OCI-LY3 (cell line): Measurements from ENCODE around the gene LIME1.

ENCODE experiments used
- H2AFZ ChIP-seq: fragments of 200-600, 300-600 bp; shearing (Covaris generic); 2 replicates; pipeline ENCODE4 v1.6.0; 2014; ENCODE audit warnings: antibody characterized with exemption, low read depth, low read length
- H3K27ac ChIP-seq: fragments of 200-600, 300-600 bp; sonication (generic); 2 replicates; pipeline ENCODE4 v1.5.1; 2014; ENCODE audit warnings: mild to moderate bottlenecking, low read length, moderate library complexity, mixed read lengths
- H3K27me3 ChIP-seq: fragments of 200-600, 300-600 bp; sonication (generic); 2 replicates; pipeline ENCODE4 v1.6.1; 2014; ENCODE audit warnings: low read depth, low read length, mixed read lengths
- H3K36me3 ChIP-seq: fragments of 200-600, 300-600 bp; sonication (generic); replicated peaks from 2 replicates; pipeline ENCODE3; 2014; ENCODE audit warnings: low read depth, low read length, mixed read lengths
- H3K4me1 ChIP-seq: fragments of 300-600, 200-600 bp; sonication (generic); 2 replicates; pipeline ENCODE4 v1.6.1; 2014; ENCODE audit warnings: low read length, mixed read lengths
- H3K4me2 ChIP-seq: fragments of 200-600, 300-600 bp; sonication (generic); 2 replicates; pipeline ENCODE4 v1.6.1; 2014; ENCODE audit warnings: low read length, mixed read lengths
- H3K4me3 ChIP-seq: fragments of 300-600, 200-600 bp; sonication (generic); 2 replicates; pipeline ENCODE4 v1.5.1; 2014; ENCODE audit warnings: antibody characterized with exemption, mild to moderate bottlenecking, low read length, moderate library complexity
- H3K79me2 ChIP-seq: fragments of 300-600, 200-600 bp; shearing (Covaris generic); 2 replicates; pipeline ENCODE4 v1.6.1; 2014; ENCODE audit warnings: mild to moderate bottlenecking, low read length, mixed read lengths
- H3K9ac ChIP-seq: fragments of 300-600, 200-600 bp; shearing (Covaris generic); 2 replicates; pipeline ENCODE4 v1.6.0; 2014; ENCODE audit warnings: mild to moderate bottlenecking, low read length, moderate library complexity
- H3K9me3 ChIP-seq: fragments of 200-600, 300-600 bp; shearing (Covaris generic); 2 replicates; pipeline ENCODE4 v1.6.1; 2014; ENCODE audit warnings: low read length, mixed read lengths; ENCODE audit not compliant: insufficient read depth
- H4K20me1 ChIP-seq: fragments of 200-600, 300-600 bp; sonication (generic); 2 replicates; pipeline ENCODE4 v1.6.1; 2016; ENCODE audit warnings: low read length, mixed read lengths; ENCODE audit not compliant: insufficient read depth
- EZH2phosphoT487 ChIP-seq: fragments of 200-600 bp; shearing (Covaris generic); IDR thresholded peaks from 2 replicates; pipeline ENCODE4 v1.6.1; 2018; ENCODE audit warnings: antibody characterized with exemption, mixed run types, low read depth
- TF ChIP-seq, protein P1 (sequence below): fragments of 200-600, 300-600 bp; sonication (generic); IDR thresholded peaks from 2 replicates; pipeline ENCODE4 v1.5.1; 2014; ENCODE audit warnings: antibody characterized with exemption, low read length, low read depth

The LIME1 gene

GRCh38 chr20:63759377-63759901 lies 23.0 kb downstream of the LIME1 start:
- H3K4me2 ChIP-seq, result no peak overlapping the region
- TF ChIP-seq EZH2phosphoT487, result no peak
- TF ChIP-seq, protein P1, sequence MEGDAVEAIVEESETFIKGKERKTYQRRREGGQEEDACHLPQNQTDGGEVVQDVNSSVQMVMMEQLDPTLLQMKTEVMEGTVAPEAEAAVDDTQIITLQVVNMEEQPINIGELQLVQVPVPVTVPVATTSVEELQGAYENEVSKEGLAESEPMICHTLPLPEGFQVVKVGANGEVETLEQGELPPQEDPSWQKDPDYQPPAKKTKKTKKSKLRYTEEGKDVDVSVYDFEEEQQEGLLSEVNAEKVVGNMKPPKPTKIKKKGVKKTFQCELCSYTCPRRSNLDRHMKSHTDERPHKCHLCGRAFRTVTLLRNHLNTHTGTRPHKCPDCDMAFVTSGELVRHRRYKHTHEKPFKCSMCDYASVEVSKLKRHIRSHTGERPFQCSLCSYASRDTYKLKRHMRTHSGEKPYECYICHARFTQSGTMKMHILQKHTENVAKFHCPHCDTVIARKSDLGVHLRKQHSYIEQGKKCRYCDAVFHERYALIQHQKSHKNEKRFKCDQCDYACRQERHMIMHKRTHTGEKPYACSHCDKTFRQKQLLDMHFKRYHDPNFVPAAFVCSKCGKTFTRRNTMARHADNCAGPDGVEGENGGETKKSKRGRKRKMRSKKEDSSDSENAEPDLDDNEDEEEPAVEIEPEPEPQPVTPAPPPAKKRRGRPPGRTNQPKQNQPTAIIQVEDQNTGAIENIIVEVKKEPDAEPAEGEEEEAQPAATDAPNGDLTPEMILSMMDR, result no peak
- no peaks in the 10 kb centered on the region for H3K36me3 ChIP-seq
- H3K27me3 ChIP-seq, result 0 out of 2 replicates have a peak, but pooled peaks cover 3% of the 10 kb centered on the region
- no peaks in the 10 kb centered on the region for H4K20me1 ChIP-seq
- no peaks in the 10 kb centered on the region for H3K4me1 ChIP-seq
- no peaks in the 10 kb centered on the region for H3K79me2 ChIP-seq
- no peak overlapping the region for H3K27ac ChIP-seq
- no peaks in the 10 kb centered on the region for H3K9me3 ChIP-seq
- H3K4me3 ChIP-seq, result no peak overlapping the region
- no peak overlapping the region for H3K9ac ChIP-seq
- no peak overlapping the region for H2AFZ ChIP-seq

DNA sequence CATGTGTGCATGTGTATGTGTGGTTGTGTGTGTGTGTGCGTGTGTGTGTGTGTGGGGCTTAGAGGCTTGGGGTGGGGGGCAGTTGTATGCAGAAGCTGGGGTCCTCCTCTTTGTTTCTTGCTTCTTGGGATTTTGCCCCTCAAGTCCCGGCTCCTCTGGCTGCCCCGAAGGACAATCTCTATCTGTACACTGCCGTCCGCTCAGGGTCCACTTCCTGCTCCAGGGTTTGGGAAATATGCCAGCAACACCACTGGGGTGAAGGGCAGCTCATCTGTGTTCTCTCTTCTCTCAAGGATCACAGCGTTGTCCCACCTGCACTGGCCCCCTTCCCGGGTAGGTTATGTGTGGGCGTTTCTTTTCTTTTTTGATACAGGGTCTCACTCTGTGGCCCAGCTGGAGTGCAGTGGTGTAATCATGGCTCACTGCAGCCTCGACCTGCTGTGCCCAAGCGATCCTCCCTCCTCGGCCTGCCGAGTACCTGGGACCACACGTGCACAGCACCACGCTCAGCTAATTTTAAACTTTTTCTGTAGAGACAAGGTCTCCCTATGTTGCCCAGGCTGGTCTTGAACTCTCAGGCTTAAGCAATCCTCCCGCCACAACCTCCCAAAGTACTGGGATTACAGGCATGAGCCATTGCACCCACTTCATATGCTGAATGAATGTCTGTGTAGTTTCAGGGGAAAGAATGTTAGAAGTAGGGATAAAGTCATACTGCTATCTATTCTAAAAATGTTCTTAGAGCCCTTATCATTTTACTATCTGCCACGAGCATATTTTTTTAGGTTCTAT lies 28.8 kb downstream of the LIME1 start:
- Histone ChIP-seq H3K9ac (no peak overlapping the region), H3K27me3 (0 out of 2 replicates have a peak, but pooled peaks cover 3% of the 10 kb centered on the region), H4K20me1 (no peaks in the 10 kb centered on the region), H3K4me2 (no peak overlapping the region), H3K9me3 (no peaks in the 10 kb centered on the region), H3K36me3 (no peaks in the 10 kb centered on the region), H3K79me2 (no peaks in the 10 kb centered on the region), H3K4me1 (no peaks in the 10 kb centered on the region), H3K27ac (no peak overlapping the region), H3K4me3 (no peak overlapping the region), H2AFZ (no peak overlapping the region)
- TF ChIP-seq EZH2phosphoT487, result no peak
- TF ChIP-seq, protein P1, result no peak

GRCh38 chr20:63765902-63766301 lies 29.4 kb downstream of the LIME1 start:
- H3K27ac ChIP-seq, result no peak overlapping the region
- H3K4me3 ChIP-seq, result no peak overlapping the region
- H3K9me3 ChIP-seq, result no peaks in the 10 kb centered on the region
- H3K4me1 ChIP-seq, result no peaks in the 10 kb centered on the region
- H2AFZ ChIP-seq, result no peak overlapping the region
- no peak overlapping the region for H3K4me2 ChIP-seq
- H3K79me2 ChIP-seq, result no peaks in the 10 kb centered on the region
- H3K36me3 ChIP-seq, result no peaks in the 10 kb centered on the region
- H3K27me3 ChIP-seq, result 0 out of 2 replicates have a peak, but pooled peaks cover 3% of the 10 kb centered on the region
- H4K20me1 ChIP-seq, result no peaks in the 10 kb centered on the region
- H3K9ac ChIP-seq, result no peak overlapping the region
- TF ChIP-seq, protein P1, result no peak
- no peak for TF ChIP-seq EZH2phosphoT487

DNA sequence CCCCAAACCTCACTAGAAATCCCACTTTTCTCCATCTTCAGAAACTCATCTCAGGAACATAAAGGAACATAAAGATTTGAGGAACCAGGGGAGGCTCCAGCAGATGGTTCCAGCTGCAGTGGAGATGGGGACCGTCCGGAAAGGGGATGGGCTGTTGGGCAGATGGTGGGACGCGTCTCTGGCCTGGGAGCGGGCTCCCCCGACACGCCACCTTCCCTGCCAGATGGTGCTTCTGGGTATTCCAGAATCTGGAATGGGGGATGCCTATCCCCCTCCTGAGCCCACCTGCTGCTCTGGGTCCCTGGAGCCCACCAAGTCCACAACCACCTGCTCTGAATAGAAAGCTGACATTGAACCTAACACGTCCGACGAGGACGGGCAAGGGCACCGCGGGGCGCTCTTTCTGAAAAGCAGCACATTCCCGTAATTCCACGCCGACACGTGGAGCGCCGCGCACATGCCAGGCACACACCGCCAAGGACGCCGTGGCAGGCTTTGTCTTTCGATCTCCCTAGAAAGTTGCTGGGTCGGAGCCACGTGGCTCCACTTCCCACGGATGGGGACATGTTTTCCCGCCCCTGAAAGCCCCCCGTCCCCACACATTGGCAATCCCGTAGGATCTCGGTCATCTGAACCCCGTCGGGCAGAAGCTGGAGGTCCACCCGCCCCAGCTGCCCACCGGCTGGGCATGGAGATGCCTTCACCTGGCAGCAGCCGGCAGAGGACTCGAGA lies 30.4 kb downstream of the LIME1 start:
- Histone ChIP-seq H3K36me3 (no peaks in the 10 kb centered on the region), H3K27ac (no peak overlapping the region), H4K20me1 (no peaks in the 10 kb centered on the region), H3K9me3 (no peaks in the 10 kb centered on the region), H3K4me2 (no peak overlapping the region), H3K27me3 (0 out of 2 replicates have a peak, but pooled peaks cover 2% of the 10 kb centered on the region), H3K4me3 (no peak overlapping the region), H3K9ac (no peak overlapping the region), H3K79me2 (no peaks in the 10 kb centered on the region), H2AFZ (no peak overlapping the region), H3K4me1 (no peaks in the 10 kb centered on the region)
- TF ChIP-seq, protein P1, result no peak
- no peak for TF ChIP-seq EZH2phosphoT487
